ENCODE results near the gene RNF14. TPM values are rescaled to one million over a fixed set of nuclear protein-coding genes. Genes with fewer than 3 reads are reported as not detected.

RNF14 gene
- total RNA-seq, 2 experiments from 2014 or later = 44.9 to 45.4 TPM

DNA sequence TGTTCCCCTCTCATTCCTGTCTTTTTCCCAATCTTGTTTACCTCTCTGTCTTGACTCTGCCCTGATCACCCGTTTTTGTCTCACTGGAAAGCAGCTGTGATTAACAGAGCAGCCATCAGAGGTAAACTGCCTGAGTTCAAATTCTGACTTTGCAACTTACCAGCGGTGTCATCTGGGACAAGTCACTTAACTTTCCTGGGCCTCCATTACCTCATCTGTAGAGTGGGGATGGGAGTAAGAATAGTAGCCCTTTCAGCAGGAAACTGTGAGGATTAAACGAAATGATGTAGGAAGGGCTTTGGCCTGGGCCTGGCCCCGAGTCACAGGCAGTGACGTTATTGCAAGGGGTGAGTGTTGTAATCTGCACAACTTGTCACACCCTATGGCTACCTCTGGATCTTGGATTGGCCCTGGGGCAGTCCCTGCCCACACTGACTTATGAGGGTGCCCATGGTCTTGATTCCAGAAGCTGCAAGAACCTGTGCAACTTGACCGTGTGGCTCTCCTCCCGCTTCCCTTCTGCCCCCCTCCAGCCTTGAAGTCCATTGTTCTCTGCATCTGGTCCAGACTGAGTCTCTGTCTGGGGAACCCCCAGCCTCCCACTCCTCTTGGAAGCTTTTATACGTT lies 10.2 kb upstream of the RNF14 start:
- Mint-ChIP-seq H3K27ac (peak overlapping the region; percentile 79), H3K4me3 (peak overlapping the region; percentile 80), H3K27me3 (no peaks in the 10 kb centered on the region), H3K4me1 (peaks cover 37% of the 10 kb centered on the region), H3K36me3 (peaks cover 3% of the 10 kb centered on the region), H3K9me3 (no peaks in the 10 kb centered on the region)
- DNase-seq = no peak

DNA sequence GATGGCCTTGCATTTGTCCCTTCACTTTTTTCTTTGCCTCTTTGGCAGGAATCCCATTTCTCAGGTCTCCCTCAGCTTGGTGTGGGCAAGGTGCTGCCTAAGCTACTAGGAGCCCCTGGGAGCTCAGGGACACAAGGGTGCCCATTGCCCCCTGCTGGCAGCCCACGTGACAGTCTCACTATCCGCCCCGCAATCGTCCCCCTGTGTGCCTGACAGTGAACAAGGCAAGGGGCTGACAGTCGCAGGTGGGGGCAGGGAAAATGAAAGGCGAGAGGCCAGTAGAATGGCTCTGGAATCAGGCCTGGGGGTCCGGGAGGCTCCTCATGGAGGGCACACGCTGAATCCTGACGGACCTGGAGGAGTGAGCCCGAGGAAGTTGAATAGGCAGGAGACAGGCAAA lies 8.9 kb upstream of the RNF14 start:
- Mint-ChIP-seq H3K4me1 (peaks cover 37% of the 10 kb centered on the region), H3K27me3 (no peaks in the 10 kb centered on the region), H3K4me3 (peak overlapping the region; percentile 3), H3K36me3 (peaks cover 3% of the 10 kb centered on the region), H3K27ac (peak overlapping the region; percentile 52), H3K9me3 (no peaks in the 10 kb centered on the region)
- peak; percentile 34 for DNase-seq

DNA sequence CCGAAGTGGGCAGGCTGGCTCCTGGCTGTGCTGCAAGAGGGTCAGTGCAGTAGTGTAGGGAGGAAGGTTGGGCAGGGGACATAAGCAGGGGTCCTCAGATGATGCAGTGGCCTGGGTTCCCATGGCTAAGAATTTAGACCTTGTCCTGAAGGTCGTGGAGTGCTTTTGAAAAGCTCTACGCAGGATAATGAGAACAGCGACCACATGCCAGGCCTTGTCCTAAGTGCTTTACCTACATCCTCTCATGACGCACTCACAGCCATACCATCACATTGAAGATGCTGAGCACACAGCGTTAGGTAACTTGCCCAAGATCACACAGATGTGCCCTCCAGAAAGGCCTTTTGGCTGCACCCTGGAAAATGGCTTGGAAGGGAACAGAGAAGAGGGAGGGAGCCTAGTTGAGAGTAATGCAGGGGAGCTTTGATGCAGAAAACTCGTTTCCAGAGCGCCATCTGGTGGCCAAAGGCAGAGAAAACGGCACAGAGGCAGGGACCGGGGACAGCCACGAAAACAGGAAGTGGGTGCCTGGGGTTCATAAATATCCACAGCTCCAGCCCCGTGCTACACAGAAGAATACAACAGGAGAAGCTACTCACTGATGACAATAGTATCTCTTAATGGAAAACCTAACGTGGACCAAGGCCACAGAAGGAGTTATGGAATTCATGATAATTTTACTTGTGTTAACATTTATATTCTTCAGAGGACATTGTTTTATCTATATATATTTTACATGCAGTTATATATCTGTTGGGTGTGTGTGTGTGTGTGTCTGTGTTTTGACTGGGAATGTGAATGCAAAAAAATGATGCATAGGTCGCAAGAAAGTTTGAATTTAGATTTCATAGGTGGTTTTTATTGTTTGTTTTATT lies 8.2 kb upstream of the RNF14 start:
- Mint-ChIP-seq H3K27me3 (no peaks in the 10 kb centered on the region), H3K36me3 (peaks cover 3% of the 10 kb centered on the region), H3K27ac (peak overlapping the region; percentile 79), H3K9me3 (no peaks in the 10 kb centered on the region), H3K4me1 (peaks cover 37% of the 10 kb centered on the region), H3K4me3 (no peak overlapping the region)
- peak; percentile 82 for DNase-seq

DNA sequence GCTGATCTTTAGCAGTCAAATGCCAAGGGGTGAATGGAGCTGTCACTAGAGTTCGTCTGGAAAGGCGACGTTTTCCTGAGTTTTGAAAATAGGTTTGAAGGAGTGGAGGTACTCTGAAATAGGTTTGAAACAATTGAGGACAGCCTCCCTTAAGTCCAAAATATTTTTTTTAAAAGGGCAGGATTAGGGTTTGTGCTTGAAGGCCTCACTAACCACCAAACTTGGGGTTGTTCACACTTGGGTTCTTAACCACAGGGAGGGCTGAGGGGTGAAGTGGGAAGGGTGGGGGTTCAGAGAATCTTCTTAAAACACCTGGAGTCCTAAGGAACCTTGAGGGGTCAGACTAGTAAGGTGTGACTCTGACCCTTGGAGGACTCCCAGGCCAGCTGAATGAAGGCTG lies 7.4 kb upstream of the RNF14 start:
- Mint-ChIP-seq H3K4me1 (peaks cover 37% of the 10 kb centered on the region), H3K27ac (peak overlapping the region; percentile 32), H3K4me3 (no peak overlapping the region), H3K36me3 (peaks cover 3% of the 10 kb centered on the region), H3K9me3 (no peaks in the 10 kb centered on the region), H3K27me3 (no peaks in the 10 kb centered on the region)
- no peak for DNase-seq

GRCh38 chr5:141963701-141964100 lies 5.2 kb upstream of the RNF14 start:
- no peaks in the 10 kb centered on the region for H3K27me3 Mint-ChIP-seq
- no peak for DNase-seq
- H3K36me3 Mint-ChIP-seq = peaks cover 3% of the 10 kb centered on the region

GRCh38 chr5:141965071-141965470 lies 3.8 kb upstream of the RNF14 start:
- no peak for DNase-seq
- Mint-ChIP-seq H3K4me1 (peaks cover 22% of the 10 kb centered on the region), H3K36me3 (peaks cover 2% of the 10 kb centered on the region), H3K4me3 (no peak overlapping the region), H3K27me3 (no peaks in the 10 kb centered on the region), H3K9me3 (no peaks in the 10 kb centered on the region), H3K27ac (no peak overlapping the region)

More at GRCh38 chr5:141963701-141964100, 5.2 kb upstream of the RNF14 start:
- no peak overlapping the region for H3K27ac Mint-ChIP-seq
- H3K4me3 Mint-ChIP-seq = no peak overlapping the region
- H3K9me3 Mint-ChIP-seq = no peaks in the 10 kb centered on the region
- peaks cover 28% of the 10 kb centered on the region for H3K4me1 Mint-ChIP-seq

- no peak overlapping the region for H3K27ac Mint-ChIP-seq
- H3K27me3 Mint-ChIP-seq = no peaks in the 10 kb centered on the region
- H3K4me1 Mint-ChIP-seq = peaks cover 19% of the 10 kb centered on the region
- DNase-seq = no peak
- no peak overlapping the region for H3K4me3 Mint-ChIP-seq
- H3K9me3 Mint-ChIP-seq = no peaks in the 10 kb centered on the region
- peaks cover 4% of the 10 kb centered on the region for H3K36me3 Mint-ChIP-seq
Observed at GRCh38 chr5:141966275-141966962, 2.5 kb upstream of the RNF14 start.

- Mint-ChIP-seq H3K4me3 (no peak overlapping the region), H3K9me3 (no peaks in the 10 kb centered on the region), H3K27me3 (no peaks in the 10 kb centered on the region), H3K36me3 (peaks cover 6% of the 10 kb centered on the region), H3K4me1 (peaks cover 20% of the 10 kb centered on the region), H3K27ac (no peak overlapping the region)
- DNase-seq = no peak
Observed at GRCh38 chr5:141966963-141967333, 2.0 kb upstream of the RNF14 start.

DNA sequence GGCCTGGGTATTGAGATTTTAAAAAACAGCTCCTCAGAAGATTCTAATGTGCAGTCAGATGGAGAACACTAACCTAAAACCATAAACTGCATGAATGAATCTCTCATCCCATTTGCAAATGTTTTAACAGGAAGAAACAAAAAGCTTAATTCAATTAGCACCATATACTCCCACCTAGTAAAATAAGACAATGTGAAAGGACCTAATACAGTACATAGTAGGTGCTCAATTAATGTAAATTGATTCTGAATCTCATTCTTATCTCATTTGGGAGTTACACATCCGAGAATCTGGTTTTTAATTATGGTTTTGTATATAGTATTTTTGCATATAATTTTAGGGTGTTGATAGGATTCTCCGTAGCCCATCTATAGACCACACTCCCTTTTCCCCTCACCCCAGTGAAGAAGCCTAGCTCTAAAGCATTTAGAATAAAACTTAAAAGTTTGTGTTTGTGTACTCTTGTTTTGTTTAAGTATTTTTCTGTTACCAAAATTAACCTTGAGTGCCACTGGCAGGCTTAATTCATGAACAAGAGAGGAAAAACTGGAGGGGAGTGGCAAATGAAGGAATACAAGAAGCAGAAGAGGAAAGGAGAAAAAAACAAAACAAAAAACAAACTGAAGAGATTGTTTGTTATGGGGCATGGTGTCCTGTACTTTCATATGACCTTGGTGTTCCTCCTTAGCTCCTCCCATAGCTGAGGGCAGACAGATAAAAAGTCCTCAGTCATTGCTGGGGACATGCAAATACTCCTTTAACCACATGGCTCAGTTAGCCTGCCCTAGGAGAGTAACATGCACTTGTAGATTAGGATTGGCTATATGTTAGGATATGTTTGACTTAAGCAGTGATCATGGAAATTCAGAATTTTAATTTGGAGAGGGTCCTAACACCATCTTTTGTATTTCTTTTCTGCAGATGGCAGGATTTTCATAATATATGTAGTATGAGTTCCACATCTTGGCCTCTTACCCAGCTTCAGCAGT lies 1.2 kb downstream of the RNF14 start:
- peak overlapping the region; percentile 94 for H3K4me3 Mint-ChIP-seq
- H3K27ac Mint-ChIP-seq = peak overlapping the region; percentile 95
- peak; percentile 18 for DNase-seq
- no peaks in the 10 kb centered on the region for H3K9me3 Mint-ChIP-seq
- H3K27me3 Mint-ChIP-seq = no peaks in the 10 kb centered on the region
- peaks cover 28% of the 10 kb centered on the region for H3K36me3 Mint-ChIP-seq
- H3K4me1 Mint-ChIP-seq = peaks cover 38% of the 10 kb centered on the region

DNA sequence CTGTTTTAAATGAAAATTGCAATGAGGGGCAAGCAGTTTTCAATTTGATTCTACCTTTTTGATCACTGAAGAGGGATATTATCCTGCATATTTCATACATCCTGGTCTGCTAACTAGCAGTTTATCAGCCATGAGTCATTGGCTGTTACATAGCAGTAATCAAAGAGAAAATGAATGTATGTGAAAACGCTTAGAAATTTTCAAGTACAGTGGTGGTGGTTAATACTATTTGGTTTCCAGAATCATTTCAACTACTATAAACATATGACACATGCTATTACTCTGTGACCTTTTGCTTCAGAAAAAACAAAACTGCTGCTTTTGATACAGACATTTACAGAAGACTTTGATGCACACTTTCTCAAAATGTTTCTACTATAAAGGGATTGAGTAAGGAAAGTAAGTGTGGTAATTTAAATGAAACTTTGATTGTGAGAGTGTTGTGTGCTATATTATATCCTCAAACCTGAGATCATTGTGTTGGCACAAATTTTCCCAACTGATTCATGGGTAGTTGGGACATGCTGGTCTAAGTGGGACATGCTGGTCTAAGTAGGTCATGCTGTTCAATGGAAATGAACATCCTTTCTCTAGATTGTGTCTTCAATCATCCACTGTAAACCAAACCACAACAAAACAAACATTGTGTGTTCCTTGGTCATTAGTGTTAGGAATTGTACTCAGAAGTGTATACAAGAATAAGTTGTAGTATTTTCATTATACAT lies 5.1 kb downstream of the RNF14 start:
- H3K4me1 Mint-ChIP-seq = peaks cover 38% of the 10 kb centered on the region
- H3K36me3 Mint-ChIP-seq = peaks cover 42% of the 10 kb centered on the region
- peak overlapping the region; percentile 85 for H3K27ac Mint-ChIP-seq
- no peaks in the 10 kb centered on the region for H3K9me3 Mint-ChIP-seq
- no peaks in the 10 kb centered on the region for H3K27me3 Mint-ChIP-seq
- DNase-seq = no peak
- peak overlapping the region; percentile 49 for H3K4me3 Mint-ChIP-seq

GRCh38 chr5:141976176-141976575 lies 7.3 kb downstream of the RNF14 start:
- DNase-seq = no peak
- Mint-ChIP-seq H3K27me3 (no peaks in the 10 kb centered on the region), H3K4me1 (peaks cover 26% of the 10 kb centered on the region), H3K27ac (no peak overlapping the region), H3K4me3 (no peak overlapping the region), H3K9me3 (no peaks in the 10 kb centered on the region), H3K36me3 (peaks cover 43% of the 10 kb centered on the region)

DNA sequence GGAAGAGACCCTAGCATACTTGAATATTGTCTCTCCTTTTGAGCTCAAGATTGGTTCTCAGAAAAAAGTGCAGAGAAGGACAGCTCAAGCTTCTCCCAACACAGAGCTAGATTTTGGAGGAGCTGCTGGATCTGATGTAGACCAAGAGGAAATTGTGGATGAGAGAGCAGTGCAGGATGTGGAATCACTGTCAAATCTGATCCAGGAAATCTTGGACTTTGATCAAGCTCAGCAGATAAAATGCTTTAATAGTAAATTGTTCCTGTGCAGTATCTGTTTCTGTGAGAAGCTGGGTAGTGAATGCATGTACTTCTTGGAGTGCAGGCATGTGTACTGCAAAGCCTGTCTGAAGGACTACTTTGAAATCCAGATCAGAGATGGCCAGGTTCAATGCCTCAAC lies 9.5 kb downstream of the RNF14 start:
- DNase-seq = no peak
- H3K4me3 Mint-ChIP-seq = no peak overlapping the region
- H3K27ac Mint-ChIP-seq = no peak overlapping the region
- peaks cover 20% of the 10 kb centered on the region for H3K4me1 Mint-ChIP-seq
- no peaks in the 10 kb centered on the region for H3K9me3 Mint-ChIP-seq
- H3K36me3 Mint-ChIP-seq = peaks cover 36% of the 10 kb centered on the region
- H3K27me3 Mint-ChIP-seq = no peaks in the 10 kb centered on the region

DNA sequence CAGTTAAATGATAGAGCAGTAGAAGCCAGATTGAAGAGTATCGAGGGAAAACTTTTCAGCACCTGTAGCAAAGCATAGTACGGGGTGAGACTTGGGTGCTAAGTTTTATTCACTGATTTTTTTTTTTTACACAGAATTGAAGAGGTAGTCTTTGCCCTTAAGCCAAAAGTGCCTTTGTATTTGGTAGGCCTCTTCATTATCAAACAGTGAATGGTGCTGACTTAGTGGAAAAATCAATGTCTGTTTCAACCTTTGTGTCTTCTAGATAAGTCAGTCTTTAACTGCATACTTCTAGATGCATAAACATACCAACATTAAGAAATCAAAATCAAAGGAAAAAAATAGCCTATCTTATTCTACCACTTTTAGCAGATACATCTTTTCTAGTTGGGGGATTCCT lies 13.7 kb downstream of the RNF14 start:
- Mint-ChIP-seq H3K4me1 (no peaks in the 10 kb centered on the region), H3K9me3 (no peaks in the 10 kb centered on the region), H3K27ac (no peak overlapping the region), H3K4me3 (no peak overlapping the region), H3K36me3 (peaks cover 13% of the 10 kb centered on the region), H3K27me3 (no peaks in the 10 kb centered on the region)
- no peak for DNase-seq

DNA sequence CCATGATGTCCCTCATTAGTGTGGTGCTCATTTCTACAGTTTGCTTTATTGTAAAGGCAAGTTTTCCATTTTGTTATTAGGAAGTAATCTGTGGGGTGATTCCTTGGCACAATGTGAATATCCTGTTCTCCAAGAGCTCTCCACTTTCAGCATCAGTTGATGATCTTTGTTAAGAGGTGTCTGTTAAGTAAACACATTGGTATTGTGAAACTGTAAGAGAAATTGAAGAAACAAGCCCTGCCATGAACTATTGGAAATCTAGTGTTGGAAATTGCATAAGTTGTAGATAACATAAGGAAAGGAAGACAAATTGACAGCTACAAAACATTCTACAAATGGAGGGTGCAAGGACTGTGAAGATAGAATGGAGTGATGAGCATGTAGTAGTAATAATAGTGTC lies 17.2 kb downstream of the RNF14 start:
- H3K9me3 Mint-ChIP-seq = no peaks in the 10 kb centered on the region
- H3K4me1 Mint-ChIP-seq = no peaks in the 10 kb centered on the region
- H3K27me3 Mint-ChIP-seq = no peaks in the 10 kb centered on the region
- peaks cover 3% of the 10 kb centered on the region for H3K36me3 Mint-ChIP-seq
- no peak overlapping the region for H3K4me3 Mint-ChIP-seq
- H3K27ac Mint-ChIP-seq = no peak overlapping the region
- DNase-seq = no peak

Measured in activated naive CD8-positive, alpha-beta T cell treated with anti-CD3 and anti-CD28 coated beads for 36 hours (primary cell).